Neural crest cell (in vitro differentiated cells): Measurements from ENCODE around the gene MMP25. TPM values are rescaled to one million over a fixed set of nuclear protein-coding genes. Genes with fewer than 3 reads are reported as not detected.
A peak's percentile ranks its signal among the peaks of the same experiment; 100 is the strongest.

ENCODE experiments used
- DNase-seq: peaks from one replicate; pipeline ENCODE4 v3.0.0; 2021; ENCODE audit warnings: low read depth, mixed read lengths, low spot score
- H3K27ac Mint-ChIP-seq: one replicate; pipeline ENCODE4 v1.8.0; 2021; ENCODE audit warnings: mild to moderate bottlenecking, mixed read lengths; ENCODE audit not compliant: unreplicated experiment
- H3K27me3 Mint-ChIP-seq: 2 replicates; pipeline ENCODE4 v1.8.0; 2021; ENCODE audit warnings: low read depth, mild to moderate bottlenecking, mixed read lengths
- H3K36me3 Mint-ChIP-seq: 2 replicates; pipeline ENCODE4 v1.8.0; 2021; ENCODE audit warnings: low read depth, mild to moderate bottlenecking, mixed read lengths
- H3K4me1 Mint-ChIP-seq: 2 replicates; pipeline ENCODE4 v1.8.0; 2021; ENCODE audit warnings: mixed read lengths
- H3K4me3 Mint-ChIP-seq: one replicate; pipeline ENCODE4 v1.8.0; 2021; ENCODE audit warnings: mild to moderate bottlenecking, mixed read lengths
- H3K9me3 Mint-ChIP-seq: 2 replicates; pipeline ENCODE4 v1.8.0; 2021; ENCODE audit warnings: mixed read lengths
- total RNA-seq: library from RNA; stranded (reverse); gene quantifications from 2 replicates; pipeline ENCODE4 v1.2.1, GENCODE V29; 2021
- TF ChIP-seq, protein P1 (sequence below): fragments of 200-600 bp; sonication (generic); conservative IDR thresholded peaks from 2 replicates; pipeline ENCODE4 v1.5.0; 2021; ENCODE audit warnings: antibody characterized with exemption, mild to moderate bottlenecking

The MMP25 gene
- total RNA-seq, 1 donor from 2014 or later, result 0.96 TPM

DNA sequence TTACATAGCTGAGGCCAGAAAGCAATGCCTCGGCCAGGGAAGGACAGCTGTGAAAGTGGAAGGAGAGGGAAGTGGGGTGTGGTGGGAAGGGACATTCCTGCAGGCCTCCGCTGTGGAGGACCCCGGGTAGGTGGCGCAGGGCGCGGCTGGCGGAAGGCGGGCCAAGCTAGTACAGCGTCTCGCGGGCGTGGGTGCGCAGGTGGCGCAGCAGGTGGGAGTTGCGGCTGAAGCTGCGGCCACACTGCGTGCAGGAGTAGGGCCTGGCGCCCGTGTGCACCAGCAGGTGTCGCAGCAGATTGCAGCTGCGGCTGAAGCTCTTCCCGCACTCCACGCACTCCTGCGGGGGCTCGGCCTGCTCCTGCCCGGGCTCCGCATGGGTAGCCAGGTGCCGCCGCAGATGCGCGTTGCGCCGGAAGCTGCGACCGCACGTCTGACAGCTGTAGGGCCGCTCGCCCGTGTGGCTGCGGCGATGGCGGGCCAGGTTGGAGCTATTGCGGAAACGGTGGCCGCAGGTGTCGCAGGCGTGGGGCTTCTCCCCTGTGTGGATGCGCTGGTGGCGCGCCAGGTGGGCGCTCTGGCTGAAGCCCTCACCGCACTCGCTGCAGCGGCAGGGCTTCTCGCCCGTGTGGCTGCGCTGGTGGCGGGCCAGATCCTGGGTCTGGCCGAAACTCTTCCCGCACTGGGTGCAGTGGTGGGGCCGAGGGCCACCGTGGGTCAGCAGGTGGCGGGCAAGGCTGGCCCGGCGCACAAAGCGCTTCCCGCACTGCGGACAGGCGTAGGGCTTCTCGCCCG lies 42.8 kb downstream of the MMP25 start:
- H3K36me3 Mint-ChIP-seq, result no peaks in the 10 kb centered on the region
- peaks cover 18% of the 10 kb centered on the region for H3K4me1 Mint-ChIP-seq
- no peak overlapping the region for H3K4me3 Mint-ChIP-seq
- no peak for DNase-seq
- no peaks in the 10 kb centered on the region for H3K27me3 Mint-ChIP-seq
- TF ChIP-seq, protein P1, sequence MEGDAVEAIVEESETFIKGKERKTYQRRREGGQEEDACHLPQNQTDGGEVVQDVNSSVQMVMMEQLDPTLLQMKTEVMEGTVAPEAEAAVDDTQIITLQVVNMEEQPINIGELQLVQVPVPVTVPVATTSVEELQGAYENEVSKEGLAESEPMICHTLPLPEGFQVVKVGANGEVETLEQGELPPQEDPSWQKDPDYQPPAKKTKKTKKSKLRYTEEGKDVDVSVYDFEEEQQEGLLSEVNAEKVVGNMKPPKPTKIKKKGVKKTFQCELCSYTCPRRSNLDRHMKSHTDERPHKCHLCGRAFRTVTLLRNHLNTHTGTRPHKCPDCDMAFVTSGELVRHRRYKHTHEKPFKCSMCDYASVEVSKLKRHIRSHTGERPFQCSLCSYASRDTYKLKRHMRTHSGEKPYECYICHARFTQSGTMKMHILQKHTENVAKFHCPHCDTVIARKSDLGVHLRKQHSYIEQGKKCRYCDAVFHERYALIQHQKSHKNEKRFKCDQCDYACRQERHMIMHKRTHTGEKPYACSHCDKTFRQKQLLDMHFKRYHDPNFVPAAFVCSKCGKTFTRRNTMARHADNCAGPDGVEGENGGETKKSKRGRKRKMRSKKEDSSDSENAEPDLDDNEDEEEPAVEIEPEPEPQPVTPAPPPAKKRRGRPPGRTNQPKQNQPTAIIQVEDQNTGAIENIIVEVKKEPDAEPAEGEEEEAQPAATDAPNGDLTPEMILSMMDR, result no peak
- H3K27ac Mint-ChIP-seq, result no peak overlapping the region
- no peaks in the 10 kb centered on the region for H3K9me3 Mint-ChIP-seq

DNA sequence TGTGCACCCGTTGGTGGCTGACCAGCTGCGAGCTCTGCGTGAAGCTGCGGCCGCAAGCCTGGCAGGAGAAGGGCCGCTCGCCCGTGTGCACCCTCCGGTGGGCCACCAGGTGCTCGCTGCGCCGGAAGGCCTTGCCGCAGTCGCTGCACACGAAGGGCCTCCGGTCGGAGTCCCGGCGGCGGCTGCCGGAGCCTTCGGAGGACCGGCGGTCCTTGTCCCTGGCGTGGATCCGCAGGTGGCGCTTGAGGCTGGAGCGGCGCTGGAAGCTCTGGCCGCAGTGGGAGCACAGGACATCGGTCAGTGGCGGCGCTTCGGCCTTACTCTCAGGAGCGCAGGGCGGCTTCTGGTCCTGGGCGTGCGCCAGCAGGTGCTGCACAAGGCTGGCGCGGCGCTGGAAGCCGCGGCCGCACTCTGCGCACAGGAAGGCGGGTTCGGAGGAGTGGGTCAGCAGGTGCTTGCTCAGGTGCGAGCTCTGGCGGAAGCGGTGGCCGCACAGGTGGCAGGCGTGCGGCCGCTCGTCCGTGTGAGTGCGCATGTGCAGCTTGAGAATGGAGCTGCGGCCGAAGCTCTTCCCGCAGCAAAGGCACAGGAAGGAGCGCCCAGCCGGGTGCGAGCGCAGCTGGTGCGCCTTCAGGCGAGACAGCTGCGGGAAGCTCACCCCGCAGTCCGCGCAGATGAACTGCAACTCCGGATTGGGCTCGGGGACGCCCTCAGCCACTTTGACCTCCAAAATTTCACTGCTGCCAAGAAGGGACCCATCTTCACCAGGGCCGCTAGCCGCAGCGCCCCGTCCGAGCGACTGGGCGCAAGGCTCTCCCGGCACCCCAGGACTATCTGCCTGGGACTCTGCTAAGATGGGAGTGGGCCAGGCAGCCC lies 43.6 kb downstream of the MMP25 start:
- DNase-seq, result no peak
- no peaks in the 10 kb centered on the region for H3K36me3 Mint-ChIP-seq

DNA sequence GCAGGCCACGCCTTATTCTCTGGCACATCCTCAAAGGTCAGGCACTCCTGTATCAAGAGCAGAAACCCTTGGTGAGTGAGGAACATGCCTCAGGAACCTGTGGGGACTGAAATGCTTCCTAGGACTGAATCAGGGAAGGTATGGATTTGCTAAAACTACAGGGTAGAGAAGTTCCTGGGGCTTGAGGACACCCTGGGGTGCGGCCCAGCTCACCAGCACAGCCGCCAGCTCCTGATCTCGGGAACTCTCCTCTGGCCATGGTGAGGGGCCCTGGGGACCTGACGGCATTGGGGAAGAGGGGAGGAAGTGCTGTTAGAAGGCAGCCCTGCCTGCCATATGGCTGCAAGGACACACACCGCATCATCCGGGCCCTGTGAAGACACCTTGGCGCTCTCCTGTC lies 45.2 kb downstream of the MMP25 start:
- Mint-ChIP-seq H3K27ac (no peak overlapping the region), H3K4me1 (peaks cover 24% of the 10 kb centered on the region), H3K9me3 (no peaks in the 10 kb centered on the region), H3K27me3 (peaks cover 10% of the 10 kb centered on the region), H3K36me3 (no peaks in the 10 kb centered on the region), H3K4me3 (no peak overlapping the region)
- TF ChIP-seq, protein P1, result no peak
- DNase-seq, result no peak

More for the DNA sequence above, 43.6 kb downstream of the MMP25 start:
- Mint-ChIP-seq H3K27ac (no peak overlapping the region), H3K27me3 (peaks cover 5% of the 10 kb centered on the region), H3K4me1 (peaks cover 24% of the 10 kb centered on the region), H3K9me3 (no peaks in the 10 kb centered on the region), H3K4me3 (no peak overlapping the region)
- TF ChIP-seq, protein P1, result no peak

DNA sequence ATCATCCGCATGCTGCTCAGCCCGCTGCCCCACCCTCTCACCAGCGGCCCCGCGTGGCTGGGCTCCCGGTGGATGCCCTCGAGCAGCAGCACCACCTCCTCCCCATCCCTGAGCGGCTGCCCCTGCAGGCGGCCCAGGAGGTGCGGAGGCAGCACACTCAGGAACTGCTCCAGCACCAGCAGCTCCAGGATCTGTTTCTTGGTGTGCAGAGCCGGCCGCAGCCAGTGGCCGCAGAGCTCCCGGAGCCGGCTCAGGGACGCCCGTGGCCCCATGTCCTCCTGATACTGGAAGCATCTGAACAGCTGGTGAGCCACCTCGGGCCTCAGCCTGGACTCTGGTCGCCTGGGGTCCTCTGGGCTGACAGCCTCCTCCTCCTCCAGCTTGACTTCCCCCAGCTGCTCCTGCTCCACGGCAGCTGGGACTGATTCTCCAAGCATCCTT lies 46.2 kb downstream of the MMP25 start:
- DNase-seq, result no peak
- H3K4me3 Mint-ChIP-seq, result no peak overlapping the region
- no peaks in the 10 kb centered on the region for H3K9me3 Mint-ChIP-seq
- no peaks in the 10 kb centered on the region for H3K36me3 Mint-ChIP-seq
- TF ChIP-seq, protein P1, result no peak
- H3K27ac Mint-ChIP-seq, result no peak overlapping the region
- H3K27me3 Mint-ChIP-seq, result peaks cover 20% of the 10 kb centered on the region
- peaks cover 21% of the 10 kb centered on the region for H3K4me1 Mint-ChIP-seq

DNA sequence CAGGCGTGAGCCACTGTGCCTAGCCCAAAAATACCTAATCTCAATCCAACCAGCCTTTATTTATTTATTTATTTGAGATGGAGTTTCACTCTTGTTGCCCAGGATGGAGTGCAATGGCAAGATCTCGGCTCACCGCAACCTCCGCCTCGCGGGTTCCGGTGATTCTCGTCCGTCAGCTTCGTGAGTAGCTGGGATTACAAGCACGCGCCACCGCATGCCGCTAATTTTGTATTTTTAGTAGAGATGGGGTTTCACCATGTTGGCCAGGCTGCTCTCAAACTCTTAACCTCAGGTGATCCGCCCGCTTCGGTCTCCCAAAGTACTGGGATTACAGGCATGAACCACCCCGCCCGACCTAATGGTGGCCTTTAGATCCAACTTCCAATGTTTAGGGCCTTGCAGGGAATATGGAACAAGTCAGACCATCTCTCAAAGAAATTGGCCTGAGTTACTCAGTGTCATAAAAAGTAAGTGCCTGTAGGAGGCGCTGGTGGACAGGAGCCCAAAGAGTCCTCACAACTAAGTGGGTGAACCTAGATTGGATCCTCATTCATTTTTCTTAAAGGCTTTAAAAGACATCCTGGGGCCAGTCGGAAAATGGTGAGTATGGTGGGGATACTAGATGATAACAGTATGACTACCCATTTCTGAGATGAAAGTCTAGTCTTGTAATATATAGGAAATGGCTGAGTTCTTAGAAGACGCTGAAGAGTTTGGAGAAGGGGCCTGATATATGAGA lies 48.1 kb downstream of the MMP25 start:
- Mint-ChIP-seq H3K27ac (no peak overlapping the region), H3K36me3 (no peaks in the 10 kb centered on the region), H3K27me3 (peaks cover 39% of the 10 kb centered on the region), H3K4me1 (peaks cover 23% of the 10 kb centered on the region), H3K4me3 (no peak overlapping the region), H3K9me3 (no peaks in the 10 kb centered on the region)
- TF ChIP-seq, protein P1, result peak; percentile 62
- DNase-seq, result no peak
